A549 (cell line): ENCODE results near the gene PSMD8. TPM values are rescaled to one million over a fixed set of nuclear protein-coding genes. Genes with fewer than 3 reads are reported as not detected.
"Not testable (repeated sequence)": the region's sequence is repeated elsewhere in the genome, so short reads cannot be mapped to it uniquely, and the experiment has no call there.

Experiments used
- ATAC-seq, 2 experiments: fragments of 200-7000 bp in 1 of 2; fragments of >200 bp in 1 of 2; cut with Nextera tagmentation in 1 of 2; cut with Tn5 transposase in 1 of 2; 3 replicates each; pipeline versions ENCODE4 v1.8.0 to v1.9.1; 2018 to 2020; ENCODE audit warnings: mild to moderate bottlenecking in 1 of 2, moderate library complexity in 1 of 2
- CTCF ChIA-PET: fragments of 300-600 bp; sonication (Branson Sonifier 250); formaldehyde crosslinking; extraction: SDS; loops from one replicate; lab custom pipeline; 2021; ENCODE audit warnings: antibody characterized with exemption, inconsistent platforms; lab: Yijun Ruan, JAX
- POLR2A ChIA-PET: fragments of 350-600 bp; formaldehyde crosslinking; extraction: SDS; loops from one replicate; lab custom pipeline; 2021; ENCODE audit warnings: antibody characterized with exemption, inconsistent platforms; lab: Yijun Ruan, JAX
- DNase-seq, 2 experiments: peaks; one replicate each; pipeline versions ENCODE4 v3.0.0 to v3.0.0-alpha.2; 2011 to 2016; ENCODE audit warnings: low read depth in 1 of 2, low spot score in 1 of 2
- FAIRE-seq: peaks from 2 replicates; lab custom pipeline; 2011; peaks lifted over from hg19 to GRCh38; lab: Jason Lieb, UNC
- H3K27ac ChIP-seq, 2 experiments: fragments of >200 bp; sonication (Bioruptor Twin); formaldehyde crosslinking; 3 replicates each; pipeline ENCODE4 v1.5.1; 2016 to 2017
- H3K4me1 ChIP-seq: fragments of >200 bp; sonication (Bioruptor Twin); formaldehyde crosslinking; 3 replicates; pipeline ENCODE4 v1.6.1; 2016
- H3K4me2 ChIP-seq: fragments of >200 bp; sonication (Bioruptor Twin); formaldehyde crosslinking; 3 replicates; pipeline ENCODE4 v1.6.1; 2016
- H3K4me3 ChIP-seq: fragments of >200 bp; sonication (Bioruptor Twin); formaldehyde crosslinking; 3 replicates; pipeline ENCODE4 v1.5.1; 2016
- H3K9me3 ChIP-seq: fragments of >200 bp; sonication (Bioruptor Twin); formaldehyde crosslinking; 3 replicates; pipeline ENCODE4 v1.6.1; 2016
- BHLHE40 ChIP-seq: IDR thresholded peaks from 2 replicates; pipeline ENCODE4 v1.6.1; 2012; ENCODE audit warnings: low read depth, low read length, inconsistent platforms
- CBX8 ChIP-seq: fragments of 200-600 bp; sonication (generic); IDR thresholded peaks from 2 replicates; pipeline ENCODE4 v1.6.1; 2016
- CEBPB ChIP-seq, 2 experiments: fragments of >200 bp in 1 of 2; sonication (Bioruptor Twin) in 1 of 2; formaldehyde crosslinking in 1 of 2; IDR thresholded peaks; 2 replicates each; pipeline ENCODE4 v1.6.1; 2012 to 2016
- EHF ChIP-seq: fragments of 250-450 bp; sonication (Bioruptor Pico); IDR thresholded peaks from 2 replicates; pipeline ENCODE4 v1.5.0; 2020; ENCODE audit warnings: mild to moderate bottlenecking
- ESRRA ChIP-seq: fragments of 150-350 bp; IDR thresholded peaks from 2 replicates; pipeline ENCODE4 v1.6.1; 2014; ENCODE audit warnings: mild to moderate bottlenecking, low read length, borderline replicate concordance
- FOXS1 ChIP-seq: fragments of 250-450 bp; sonication (Bioruptor Pico); IDR thresholded peaks from 2 replicates; pipeline ENCODE4 v1.5.0; 2020; ENCODE audit warnings: mild to moderate bottlenecking, moderate library complexity
- HEYL ChIP-seq: fragments of 250-450 bp; sonication (Bioruptor Pico); IDR thresholded peaks from 2 replicates; pipeline ENCODE4 v1.8.0; 2021; ENCODE audit warnings: mild to moderate bottlenecking, moderate library complexity
- HOXA7 ChIP-seq: fragments of 250-450 bp; sonication (Bioruptor Pico); IDR thresholded peaks from 2 replicates; pipeline ENCODE4 v1.5.0; 2020; ENCODE audit warnings: mild to moderate bottlenecking, moderate library complexity
- KDM1A ChIP-seq: fragments of 200-600 bp; sonication (generic); IDR thresholded peaks from 2 replicates; pipeline ENCODE4 v1.6.1; 2016; ENCODE audit warnings: low read depth, mild to moderate bottlenecking
- MAFK ChIP-seq: fragments of 450-650 bp; IDR thresholded peaks from 2 replicates; pipeline ENCODE4 v1.6.1; 2014; ENCODE audit not compliant: partially characterized antibody
- MAX ChIP-seq: IDR thresholded peaks from 2 replicates; pipeline ENCODE4 v1.6.1; 2012
- NFE2L2 ChIP-seq: fragments of 150-350 bp; conservative IDR thresholded peaks from 2 replicates; pipeline ENCODE4 v1.6.1; 2014; ENCODE audit warnings: low read length
- PHF8 ChIP-seq: fragments of 200-600 bp; sonication (generic); IDR thresholded peaks from 2 replicates; pipeline ENCODE4 v1.6.1; 2016; ENCODE audit warnings: low read depth, mild to moderate bottlenecking, antibody characterized with exemption, moderate library complexity, borderline replicate concordance
- POLR2AphosphoS2 ChIP-seq: conservative IDR thresholded peaks from 2 replicates; pipeline ENCODE4 v1.6.1; 2012; ENCODE audit warnings: low read length, improper control_type of control experiment, inconsistent platforms
- RARB ChIP-seq: fragments of 250-450 bp; sonication (Bioruptor Pico); IDR thresholded peaks from 2 replicates; pipeline ENCODE4 v1.8.0; 2021; ENCODE audit warnings: mild to moderate bottlenecking, moderate library complexity
- SMC3 ChIP-seq: fragments of >200 bp; sonication (Bioruptor Twin); formaldehyde crosslinking; IDR thresholded peaks from 3 replicates; pipeline ENCODE4 v1.6.1; 2018; ENCODE audit warnings: inconsistent platforms
- SREBF2 ChIP-seq: fragments of 450-650 bp; IDR thresholded peaks from 2 replicates; pipeline ENCODE4 v1.6.1; 2014; ENCODE audit warnings: mild to moderate bottlenecking, moderate library complexity
- USF2 ChIP-seq: fragments of 450-650 bp; IDR thresholded peaks from 2 replicates; pipeline ENCODE4 v1.6.1; 2014; ENCODE audit warnings: antibody characterized with exemption
- ZC3H11A ChIP-seq: fragments of 450-650 bp; IDR thresholded peaks from 2 replicates; pipeline ENCODE4 v1.6.1; 2014; ENCODE audit warnings: antibody characterized with exemption, mild to moderate bottlenecking
- WGBS: methylation state at CpG from one replicate; pipeline ENCODE4 v1.1.6; 2017; ENCODE audit errors: missing lambda C conversion rate; 5-methylcytosine and 5-hydroxymethylcytosine counted together
- polyA plus RNA-seq, 4 experiments: library from polyadenylated mRNA; depleted of rRNA in 3 of 4; stranded (reverse); fragments of >200 nt; fragmentation: RNase III in 1 of 4; extraction: RNeasy Plus Mini Kit Qiagen cat#74134 plus additional on column Dnase treatment in 1 of 4; gene quantifications; 2 replicates in 3 of 4; 3 replicates in 1 of 4; pipeline ENCODE4 v1.2.3, GENCODE V29; 2011 to 2017

Gene PSMD8
- polyA plus RNA-seq, 2 of the 4 experiments (the other 2 are of a cell fraction), result 437 to 456 TPM

- no peak within 1 kb of the TSS for H3K4me2 ChIP-seq
- no peaks in the 10 kb centered on the region for H3K4me1 ChIP-seq
- ATAC-seq (peak in 1 of 2 experiments; percentile 7; a peak in 2 of 6 replicates), DNase-seq (no peak)
- H3K27ac ChIP-seq, result no peak within 1 kb of the TSS
- H3K9me3 ChIP-seq, result no peaks in the 10 kb centered on the region
- WGBS, result 73% methylated on average over 20 of the region's 20 CpGs
- no peak within 1 kb of the TSS for H3K4me3 ChIP-seq
- ChIA-PET CTCF (interaction anchor here (0.6 to 11.1 kb wide), 5 partner anchors 9 to 505 kb away, joined by 3 to 116 read pairs (median 6); partner anchors contain the start of genes FAM98C, MRPS12 and SARS2), POLR2A (no interaction called here)
- TF ChIP-seq BHLHE40, result no peak
- TF ChIP-seq, all 56 proteins: peak for 0
- FAIRE-seq, result no peak
Measured at GRCh38 chr19:38425810-38426466, 51.6 kb downstream of the PSMD8 start, which contains the start of gene RASGRP4. Gene RASGRP4 (minus strand): TSS chr19:38426219. CDS start chr19:38426091, 128 bp downstream.

- H3K4me2 ChIP-seq, DNase-seq, POLR2A ChIA-PET, ATAC-seq, H3K4me3 ChIP-seq, H3K27ac ChIP-seq, H3K9me3 ChIP-seq, H3K4me1 ChIP-seq: not testable (repeated sequence)
- WGBS, result 54% methylated on average over 17 of the region's 17 CpGs
- FAIRE-seq, result peak; percentile 88
- CTCF ChIA-PET, result interaction anchor here (11.1 kb wide), 1 partner anchor 24 kb away, joined by 116 read pairs; the partner anchor contains the start of gene FAM98C
- peak; percentile 74 for TF ChIP-seq MAFK
Measured at GRCh38 chr19:38427035-38427677, 52.8 kb downstream of the PSMD8 start.

GRCh38 chr19:38429055-38429810 is 54.9 kb downstream of the PSMD8 start:
- Histone ChIP-seq H3K4me2 (no peak overlapping the region), H3K4me3 (no peak overlapping the region), H3K9me3 (no peaks in the 10 kb centered on the region), H3K27ac (no peak overlapping the region), H3K4me1 (peaks cover 6% of the 10 kb centered on the region; the same call in 2 of the 3 replicates)
- ChIA-PET POLR2A (no interaction called here), CTCF (interaction anchor here (1.2 to 11.1 kb wide), 3 partner anchors 26 to 48 kb away, joined by 3 to 116 read pairs (median 3); partner anchors contain the start of gene FAM98C)
- DNase-seq (no peak), FAIRE-seq (peak; percentile 86), ATAC-seq (peak in 1 of 2 experiments; percentile 6; a peak in 1 of 6 replicates)
- 47% methylated on average over 14 of the region's 14 CpGs for WGBS
- no peak for TF ChIP-seq HOXA7 (CRISPR knock-in tag)
- TF ChIP-seq FOXS1 (CRISPR knock-in tag), result no peak
- no peak for TF ChIP-seq PHF8
- TF ChIP-seq NFE2L2, result no peak
- no peak for TF ChIP-seq ESRRA
- no peak for TF ChIP-seq CBX8
- TF ChIP-seq EHF (CRISPR knock-in tag), result no peak
- TF ChIP-seq HEYL, result no peak
- TF ChIP-seq KDM1A, result no peak
- TF ChIP-seq MAX, result no peak
- TF ChIP-seq SMC3, result no peak
- TF ChIP-seq POLR2AphosphoS2, result no peak
- no peak for TF ChIP-seq RARB (CRISPR knock-in tag)
- TF ChIP-seq CEBPB (IDR thresholded peaks at IDR 0.05), result no peak
- TF ChIP-seq USF2, result no peak
- TF ChIP-seq SREBF2, result no peak
- no peak for TF ChIP-seq ZC3H11A
